Transverse colon (tissue), 4 donors: Measurements from ENCODE around the gene MAST4.

Experiments
- POLR2A ChIP-seq: fragments of 450-650 bp; IDR thresholded peaks from one replicate; pipeline ENCODE4 v1.6.1; 2016; ENCODE audit warnings: antibody characterized with exemption, mild to moderate bottlenecking, moderate library complexity
- POLR2AphosphoS5 ChIP-seq, 3 donors: sonication (generic); formaldehyde crosslinking; IDR thresholded peaks; one replicate each; pipeline ENCODE4 v1.6.1; 2016; ENCODE audit warnings: antibody characterized with exemption in 3 of 3
- TF ChIP-seq, protein P1 (sequence below), 5 experiments: fragments of 200-600 bp in 3 of 5; fragments of 450-650 bp in 2 of 5; sonication (generic) in 3 of 5; IDR thresholded peaks; 1 replicate in 2 of 5; 2 replicates in 3 of 5; pipeline ENCODE4 v1.5.1; 2016 to 2017; ENCODE audit warnings: antibody characterized with exemption in 5 of 5, inconsistent platforms in 3 of 5, mild to moderate bottlenecking in 2 of 5, moderate library complexity in 1 of 5

DNA sequence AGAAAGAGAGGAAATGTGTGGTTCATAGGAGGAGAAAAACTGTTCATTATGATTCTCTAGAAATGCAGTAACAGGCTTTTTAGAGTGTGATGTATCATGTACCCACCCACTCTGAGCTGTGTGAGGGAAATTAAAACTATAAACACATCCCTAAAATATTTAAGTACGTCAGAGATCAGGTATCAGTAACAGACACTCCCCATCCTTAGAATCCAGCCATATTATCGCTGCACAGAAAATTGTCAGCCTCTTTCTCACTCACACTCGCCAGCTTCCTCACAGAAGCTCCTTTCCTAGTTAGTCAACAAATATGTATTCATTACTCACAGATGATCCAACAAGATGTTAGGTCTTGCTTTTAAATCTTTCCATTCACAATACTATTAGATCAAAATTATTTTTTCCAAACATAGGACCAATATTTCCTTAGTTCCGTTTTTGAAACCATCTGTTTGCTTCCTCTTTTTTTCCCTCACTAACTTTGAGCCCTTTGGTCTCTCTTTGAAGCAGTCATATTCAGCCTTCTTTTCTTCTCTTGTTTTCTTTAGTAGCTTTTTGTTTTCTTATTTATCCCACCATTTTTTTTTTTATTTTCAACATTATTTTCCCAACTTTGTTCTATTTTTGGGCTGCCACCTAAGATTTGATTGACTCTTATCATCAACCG lies 13.6 kb upstream of the MAST4 start:
- TF ChIP-seq, protein P1, sequence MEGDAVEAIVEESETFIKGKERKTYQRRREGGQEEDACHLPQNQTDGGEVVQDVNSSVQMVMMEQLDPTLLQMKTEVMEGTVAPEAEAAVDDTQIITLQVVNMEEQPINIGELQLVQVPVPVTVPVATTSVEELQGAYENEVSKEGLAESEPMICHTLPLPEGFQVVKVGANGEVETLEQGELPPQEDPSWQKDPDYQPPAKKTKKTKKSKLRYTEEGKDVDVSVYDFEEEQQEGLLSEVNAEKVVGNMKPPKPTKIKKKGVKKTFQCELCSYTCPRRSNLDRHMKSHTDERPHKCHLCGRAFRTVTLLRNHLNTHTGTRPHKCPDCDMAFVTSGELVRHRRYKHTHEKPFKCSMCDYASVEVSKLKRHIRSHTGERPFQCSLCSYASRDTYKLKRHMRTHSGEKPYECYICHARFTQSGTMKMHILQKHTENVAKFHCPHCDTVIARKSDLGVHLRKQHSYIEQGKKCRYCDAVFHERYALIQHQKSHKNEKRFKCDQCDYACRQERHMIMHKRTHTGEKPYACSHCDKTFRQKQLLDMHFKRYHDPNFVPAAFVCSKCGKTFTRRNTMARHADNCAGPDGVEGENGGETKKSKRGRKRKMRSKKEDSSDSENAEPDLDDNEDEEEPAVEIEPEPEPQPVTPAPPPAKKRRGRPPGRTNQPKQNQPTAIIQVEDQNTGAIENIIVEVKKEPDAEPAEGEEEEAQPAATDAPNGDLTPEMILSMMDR (IDR thresholded peaks at IDR 0.05): no peak
- TF ChIP-seq POLR2AphosphoS5 (IDR thresholded peaks at IDR 0.05): no peak
- no peak for TF ChIP-seq POLR2A
